Measurements from ENCODE around the gene MCF2L. TPM values are rescaled to one million over a fixed set of nuclear protein-coding genes. Genes with fewer than 3 reads are reported as not detected.
A peak's percentile ranks its signal among the peaks of the same experiment; 100 is the strongest.

MCF2L gene
- total and polyA plus RNA-seq, 9 of the 15 experiments (the other 6 are each of a cell fraction or from before 2014, with no cell fraction given), result 0.05 to 0.25 (median 0.18) TPM; not detected in 5

- Histone ChIP-seq H3K4me1 (replicated peaks in 1 of 2; ENCODE audit: control insufficient read depth in 2 of 2, insufficient read depth in 2 of 2, low read length in 2 of 2) (peaks cover 0 to 6% of the 10 kb centered on the region in 2 experiments; a peak in 1 of 5 replicates), H4K20me1 (replicated peaks; ENCODE audit: control insufficient read depth, insufficient read depth, low read length) (no peaks in the 10 kb centered on the region; the same call in 1 of the 2 replicates), H3K9me1 (ENCODE audit: control insufficient read depth, insufficient read depth, low read length) (no peaks in the 10 kb centered on the region), H3K4me2 (ENCODE audit: insufficient read depth, low read length) (no peak overlapping the region), H3K9ac (ENCODE audit: insufficient read depth in 1 of 2, low read depth in 2 of 2, low read length in 2 of 2) (no peak overlapping the region), H3K27me3 (ENCODE audit: control insufficient read depth in 2 of 2, insufficient read depth in 2 of 2, low read length in 2 of 2) (peaks cover 5 to 67% of the 10 kb centered on the region in 2 experiments; a peak in 4 of 5 replicates), H3K27ac (ENCODE audit: extremely low read depth, low read depth, low read length) (no peak overlapping the region), H3K79me2 (ENCODE audit: control insufficient read depth, insufficient read depth, low read length) (no peaks in the 10 kb centered on the region), H3K9me3 (replicated peaks; ENCODE audit: control insufficient read depth, insufficient read depth, low read depth, low read length) (no peaks in the 10 kb centered on the region), H3K4me3 (no peak overlapping the region), H3K36me3 (ENCODE audit: control insufficient read depth, insufficient read depth, low read length) (no peaks in the 10 kb centered on the region), H2AFZ (ENCODE audit: low read depth, low read length) (no peak overlapping the region)
- TF ChIP-seq E2F3 (CRISPR knock-in tag; IDR thresholded peaks at IDR 0.05) (no peak), ASH1L (IDR thresholded peaks at IDR 0.05; ENCODE audit: borderline replicate concordance, low read depth, partially characterized antibody) (no peak), SAFB (IDR thresholded peaks at IDR 0.05; ENCODE audit: borderline replicate concordance, low read depth, low read length) (peak; percentile 78; the same call in 1 of the 2 replicates), ZBTB33 (CRISPR knock-in tag; IDR thresholded peaks at IDR 0.05) (no peak), ZNF740 (CRISPR knock-in tag; IDR thresholded peaks at IDR 0.05) (0 out of 2 replicates have a peak, but pooled peaks have one; percentile 27), ZNF740 (tag; IDR thresholded peaks at IDR 0.05) (no peak)
- 30% methylated on average over 15 of the region's 43 CpGs for WGBS (ENCODE audit: insufficient coverage, low coverage, missing lambda C conversion rate)
- no TSS peak for BruUV-seq (replicated peaks)
- ChIA-PET POLR2A (interaction anchor here (0.7 kb wide), 1 partner anchor 81 kb away, joined by 4 read pairs; no protein-coding TSS in a partner anchor), CTCF (ENCODE audit: low intra/inter-chr PET ratio) (interaction anchor here (0.8 kb wide), 1 partner anchor 101 kb away, joined by 3 read pairs; no protein-coding TSS in a partner anchor)
- no peak for ATAC-seq
- DNase-seq (ENCODE audit: extremely low read depth in 1 of 4, low spot score in 3 of 4), result no peak
- intact Hi-C loops (cut with micrococcal nuclease) (no loop called here), in situ Hi-C loops (cut with MboI) (no loop called here)
- no peak for FAIRE-seq
These were observed 64.2 kb downstream of the MCF2L start for GRCh38 chr13:113033054-113033850.

Measured in K562 (cell line).